ENCODE results near the gene DNAI1. TPM values are rescaled to one million over a fixed set of nuclear protein-coding genes. Genes with fewer than 3 reads are reported as not detected.
"Not testable (repeated sequence)": the region's sequence is repeated elsewhere in the genome, so short reads cannot be mapped to it uniquely, and the experiment has no call there.

DNAI1 gene
- total RNA-seq, 4 donors from 2014 or later = 0.49 TPM; not detected in 3

DNA sequence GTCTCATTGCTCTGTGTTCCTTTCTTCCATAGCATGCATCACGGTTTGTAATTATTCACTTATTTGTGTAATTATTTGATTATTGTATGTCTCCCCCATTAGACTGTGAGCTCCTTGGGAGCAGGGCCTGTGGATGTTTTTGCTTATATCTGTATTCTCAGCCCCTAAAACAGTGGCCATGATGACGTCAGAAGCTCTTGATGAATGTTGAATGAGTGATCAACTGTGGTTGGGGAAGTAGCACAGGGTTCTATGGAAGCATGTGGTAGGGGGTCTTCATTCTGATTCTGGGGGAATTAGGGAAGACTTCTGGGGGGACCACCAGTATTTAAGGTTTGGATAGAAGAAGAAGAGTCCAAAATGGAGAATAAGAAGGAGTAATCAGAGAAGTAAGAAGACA is 6.0 kb downstream of the DNAI1 start:
- Histone ChIP-seq H3K4me1 (peaks cover 24 to 34% of the 10 kb centered on the region in 2 donors), H3K27ac (peak overlapping the region in 2 of 4 donors; percentile 18 to 29), H3K4me3 (no peak overlapping the region), H3K27me3 (no peaks in the 10 kb centered on the region), H3K9me3 (no peaks in the 10 kb centered on the region), H3K36me3 (no peaks in the 10 kb centered on the region)
- no peak for ATAC-seq
- DNase-seq = no peak
- TF ChIP-seq POLR2A (IDR thresholded peaks at IDR 0.05) = no peak
- TF ChIP-seq, protein P1, sequence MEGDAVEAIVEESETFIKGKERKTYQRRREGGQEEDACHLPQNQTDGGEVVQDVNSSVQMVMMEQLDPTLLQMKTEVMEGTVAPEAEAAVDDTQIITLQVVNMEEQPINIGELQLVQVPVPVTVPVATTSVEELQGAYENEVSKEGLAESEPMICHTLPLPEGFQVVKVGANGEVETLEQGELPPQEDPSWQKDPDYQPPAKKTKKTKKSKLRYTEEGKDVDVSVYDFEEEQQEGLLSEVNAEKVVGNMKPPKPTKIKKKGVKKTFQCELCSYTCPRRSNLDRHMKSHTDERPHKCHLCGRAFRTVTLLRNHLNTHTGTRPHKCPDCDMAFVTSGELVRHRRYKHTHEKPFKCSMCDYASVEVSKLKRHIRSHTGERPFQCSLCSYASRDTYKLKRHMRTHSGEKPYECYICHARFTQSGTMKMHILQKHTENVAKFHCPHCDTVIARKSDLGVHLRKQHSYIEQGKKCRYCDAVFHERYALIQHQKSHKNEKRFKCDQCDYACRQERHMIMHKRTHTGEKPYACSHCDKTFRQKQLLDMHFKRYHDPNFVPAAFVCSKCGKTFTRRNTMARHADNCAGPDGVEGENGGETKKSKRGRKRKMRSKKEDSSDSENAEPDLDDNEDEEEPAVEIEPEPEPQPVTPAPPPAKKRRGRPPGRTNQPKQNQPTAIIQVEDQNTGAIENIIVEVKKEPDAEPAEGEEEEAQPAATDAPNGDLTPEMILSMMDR (IDR thresholded peaks at IDR 0.05 in 4 of 5, conservative IDR thresholded peaks at IDR 0.05 in 1 of 5) = no peak
- in situ Hi-C loops (cut with MboI; ENCODE audit: low sequenced_read_pairs in 4 of 4) (no loop called here), intact Hi-C loops (cut with DNase I; ENCODE audit: low total_unique reads) (no loop called here)

DNA sequence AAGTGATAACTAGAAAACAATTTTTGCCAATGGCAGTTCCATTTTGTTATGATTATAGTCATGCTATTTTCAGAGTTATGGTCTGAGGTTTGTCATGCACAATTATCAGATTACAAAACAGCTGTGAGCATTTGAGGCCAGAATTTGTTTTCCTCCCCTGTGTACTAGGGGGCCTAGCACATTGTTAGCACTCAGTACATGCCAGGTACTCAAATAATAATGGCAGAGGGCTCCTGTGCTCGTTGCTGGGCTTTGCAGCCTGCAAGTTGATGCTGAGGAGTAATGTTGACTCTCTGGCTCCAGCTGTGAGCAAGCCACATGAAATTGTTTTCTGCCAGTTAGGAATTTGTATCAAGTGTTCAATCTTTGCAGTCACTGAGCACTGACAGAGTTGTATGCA is 6.9 kb downstream of the DNAI1 start:
- H3K27ac ChIP-seq = peak overlapping the region in 2 of 4 donors; percentile 18 to 29
- ATAC-seq = peak; percentile 35 to 63
- H3K36me3 ChIP-seq = no peaks in the 10 kb centered on the region
- H3K9me3 ChIP-seq = no peaks in the 10 kb centered on the region
- no peaks in the 10 kb centered on the region for H3K27me3 ChIP-seq
- peaks cover 24 to 28% of the 10 kb centered on the region in 2 donors for H3K4me1 ChIP-seq
- TF ChIP-seq POLR2A (IDR thresholded peaks at IDR 0.05) = no peak
- TF ChIP-seq, protein P1 (IDR thresholded peaks at IDR 0.05 in 4 of 5, conservative IDR thresholded peaks at IDR 0.05 in 1 of 5) = no peak
- no peak for DNase-seq
- no peak overlapping the region for H3K4me3 ChIP-seq
- intact Hi-C loops (cut with DNase I; ENCODE audit: low total_unique reads) = no loop called here
- in situ Hi-C loops (cut with MboI; ENCODE audit: low sequenced_read_pairs in 4 of 4) = no loop called here

DNA sequence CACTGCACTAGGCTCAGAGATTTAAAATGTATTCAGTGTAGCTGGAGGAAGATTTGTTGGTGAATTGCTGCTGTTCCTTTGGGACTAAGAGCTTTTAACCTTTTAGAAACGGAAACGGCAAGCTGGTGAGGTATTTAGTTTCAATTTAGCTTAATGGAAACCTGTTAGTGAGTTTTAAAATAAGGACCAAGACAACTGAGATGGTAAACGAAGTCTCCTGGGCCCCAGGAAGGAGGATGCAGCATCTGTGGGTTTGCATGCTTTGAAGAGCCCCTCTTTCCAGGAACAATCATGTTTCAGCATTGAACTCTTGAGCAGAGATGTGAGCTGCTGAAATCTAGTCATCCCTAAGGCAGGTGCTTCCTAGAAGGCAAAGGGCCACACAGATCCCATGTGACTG is 16.5 kb downstream of the DNAI1 start:
- TF ChIP-seq POLR2A (IDR thresholded peaks at IDR 0.05) = no peak
- TF ChIP-seq, protein P1 (IDR thresholded peaks at IDR 0.05 in 4 of 5, conservative IDR thresholded peaks at IDR 0.05 in 1 of 5) = no peak
- Histone ChIP-seq H3K27ac (no peak overlapping the region), H3K4me1 (no peaks in the 10 kb centered on the region), H3K36me3 (no peaks in the 10 kb centered on the region), H3K9me3 (no peaks in the 10 kb centered on the region), H3K27me3 (no peaks in the 10 kb centered on the region), H3K4me3 (no peak overlapping the region)
- intact Hi-C loops (cut with DNase I; ENCODE audit: low total_unique reads) (no loop called here), in situ Hi-C loops (cut with MboI; ENCODE audit: low sequenced_read_pairs in 4 of 4) (no loop called here)
- DNase-seq = no peak
- no peak for ATAC-seq

DNA sequence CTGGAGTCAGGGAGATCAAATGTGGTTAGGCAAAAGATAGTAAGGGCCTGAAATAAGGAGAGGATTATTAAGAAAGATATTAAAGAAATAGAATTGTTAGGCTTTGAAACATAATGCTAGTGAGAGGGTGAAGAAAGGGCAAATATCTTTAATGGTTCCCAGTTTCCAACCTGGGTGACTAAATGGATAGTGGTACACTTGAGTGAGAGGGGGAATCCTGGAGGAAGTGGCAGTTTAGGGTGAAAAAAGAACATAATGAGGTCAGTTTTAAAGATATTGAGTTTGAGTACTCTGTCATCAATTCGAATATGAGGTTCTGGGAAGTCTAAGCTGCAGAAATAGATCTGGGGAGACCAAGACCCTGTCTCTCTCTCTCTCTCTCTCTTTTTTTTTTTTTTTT is 18.9 kb downstream of the DNAI1 start:
- Histone ChIP-seq H3K27ac (no peak overlapping the region), H3K4me1 (no peaks in the 10 kb centered on the region), H3K4me3 (no peak overlapping the region), H3K36me3 (no peaks in the 10 kb centered on the region), H3K27me3 (no peaks in the 10 kb centered on the region), H3K9me3 (no peaks in the 10 kb centered on the region)
- no peak for TF ChIP-seq POLR2A (IDR thresholded peaks at IDR 0.05)
- TF ChIP-seq, protein P1 (IDR thresholded peaks at IDR 0.05 in 4 of 5, conservative IDR thresholded peaks at IDR 0.05 in 1 of 5) = no peak
- ATAC-seq (no peak), DNase-seq (no peak)
- intact Hi-C loops (cut with DNase I; ENCODE audit: low total_unique reads) = no loop called here
- in situ Hi-C loops (cut with MboI; ENCODE audit: low sequenced_read_pairs in 4 of 4) = no loop called here

DNA sequence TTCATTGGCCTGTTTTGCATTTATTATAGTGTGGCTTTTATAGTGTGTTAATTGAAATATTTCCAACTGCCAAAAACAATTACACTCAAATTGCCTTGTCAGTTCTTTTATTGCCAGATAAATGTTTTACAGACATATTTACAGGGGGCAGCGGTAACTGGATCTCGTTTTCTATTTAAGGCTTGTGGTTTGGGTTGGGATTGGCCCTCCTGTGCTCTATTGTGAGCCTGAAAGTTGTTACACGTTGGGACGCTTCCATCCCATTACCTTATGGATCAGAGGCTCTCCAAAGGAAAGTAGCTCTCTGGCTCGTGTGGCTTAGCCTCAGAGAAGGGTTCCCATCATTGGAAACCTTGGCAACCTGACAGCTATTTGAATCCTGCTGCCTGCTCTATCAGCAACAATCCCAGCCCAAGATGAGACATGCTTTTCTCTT is 20.8 kb downstream of the DNAI1 start:
- Histone ChIP-seq H3K36me3 (no peaks in the 10 kb centered on the region), H3K27ac (no peak overlapping the region), H3K27me3 (no peaks in the 10 kb centered on the region), H3K4me1 (peaks cover 0 to 3% of the 10 kb centered on the region in 2 donors), H3K4me3 (no peak overlapping the region), H3K9me3 (no peaks in the 10 kb centered on the region)
- no peak for DNase-seq
- TF ChIP-seq, protein P1 (IDR thresholded peaks at IDR 0.05 in 4 of 5, conservative IDR thresholded peaks at IDR 0.05 in 1 of 5) = no peak
- TF ChIP-seq POLR2A (IDR thresholded peaks at IDR 0.05) = no peak
- no peak for ATAC-seq
- intact Hi-C loops (cut with DNase I; ENCODE audit: low total_unique reads) = no loop called here
- in situ Hi-C loops (cut with MboI; ENCODE audit: low sequenced_read_pairs in 4 of 4) = no loop called here

DNA sequence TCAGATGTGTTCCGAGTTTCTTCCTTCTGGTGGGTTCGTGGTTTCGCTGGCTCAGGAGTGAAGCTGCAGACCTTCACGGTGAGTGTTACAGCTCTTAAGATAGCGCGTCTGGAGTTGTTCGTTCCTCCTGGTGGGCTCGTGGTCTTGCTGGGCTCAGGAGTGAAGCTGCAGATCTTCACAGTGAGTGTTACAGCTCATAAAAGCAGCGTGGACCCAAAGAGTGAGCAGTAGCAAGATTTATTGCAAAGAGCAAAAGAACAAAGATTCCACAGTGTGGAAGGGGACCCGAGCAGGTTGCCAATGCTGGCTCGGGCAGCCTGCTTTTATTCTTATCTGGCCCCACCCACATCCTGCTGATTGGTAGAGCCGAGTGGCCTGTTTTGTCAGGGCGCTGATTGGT is 23.0 kb downstream of the DNAI1 start:
- H3K9me3 ChIP-seq; in situ Hi-C loops (cut with MboI; ENCODE audit: low sequenced_read_pairs in 4 of 4); ATAC-seq; DNase-seq; H3K27me3 ChIP-seq; H3K36me3 ChIP-seq; H3K27ac ChIP-seq; H3K4me1 ChIP-seq; intact Hi-C loops (cut with DNase I; ENCODE audit: low total_unique reads); H3K4me3 ChIP-seq: not testable (repeated sequence)

DNA sequence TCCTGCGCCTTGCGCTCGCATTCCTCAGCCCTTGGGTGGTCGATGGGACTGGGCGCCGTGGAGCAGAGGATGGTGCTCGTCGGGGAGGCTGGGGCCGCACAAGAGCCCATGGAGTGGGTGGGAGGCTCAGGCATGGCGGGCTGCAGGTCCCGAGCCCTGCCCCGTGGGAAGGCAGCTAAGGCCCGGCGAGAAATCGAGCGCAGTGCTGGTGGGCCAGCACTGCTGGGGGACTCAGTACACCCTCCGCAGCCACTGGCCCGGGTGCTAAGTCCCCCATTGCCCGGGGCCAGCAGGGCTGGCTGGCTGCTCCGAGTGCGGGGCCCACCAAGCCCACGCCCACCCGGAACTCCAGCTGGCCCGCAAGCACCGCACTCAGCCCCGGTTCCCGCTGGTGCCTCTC is 24.1 kb downstream of the DNAI1 start:
- in situ Hi-C loops (cut with MboI; ENCODE audit: low sequenced_read_pairs in 4 of 4); H3K9me3 ChIP-seq; H3K4me1 ChIP-seq; H3K27ac ChIP-seq; DNase-seq; intact Hi-C loops (cut with DNase I; ENCODE audit: low total_unique reads); ATAC-seq; H3K4me3 ChIP-seq; H3K36me3 ChIP-seq; H3K27me3 ChIP-seq: not testable (repeated sequence)
